Naive B cell (primary cell): ENCODE data around the gene PTP4A2. TPM values are rescaled to one million over a fixed set of nuclear protein-coding genes. Genes with fewer than 3 reads are reported as not detected.

ENCODE experiments used
- ATAC-seq, 2 donors: fragments of 150-1000 bp; cut with Tn5 transposase; 2 replicates each; pipeline ENCODE4 v1.10.0; 2021; ENCODE audit warnings: low read depth in 2 of 2, mild to moderate bottlenecking in 2 of 2, moderate library complexity in 2 of 2
- DNase-seq: peaks from one replicate; pipeline ENCODE4 v3.0.0; 2022
- H3K27ac Mint-ChIP-seq, 6 donors: one replicate each; pipeline ENCODE4 v1.8.0; 2020 to 2022; ENCODE audit warnings: mild to moderate bottlenecking in 6 of 6, mixed read lengths in 6 of 6, moderate library complexity in 5 of 6, inconsistent platforms in 2 of 6
- H3K27me3 Mint-ChIP-seq, 3 donors: one replicate each; pipeline ENCODE4 v1.8.0; 2021 to 2022; ENCODE audit warnings: mixed read lengths in 3 of 3, mild to moderate bottlenecking in 1 of 3
- H3K36me3 Mint-ChIP-seq, 2 donors: one replicate each; pipeline ENCODE4 v1.8.0; 2020 to 2022; ENCODE audit warnings: mixed read lengths in 2 of 2, inconsistent platforms in 1 of 2, mild to moderate bottlenecking in 1 of 2
- H3K4me1 Mint-ChIP-seq, 3 donors: one replicate each; pipeline ENCODE4 v1.8.0; 2020 to 2022; ENCODE audit warnings: mixed read lengths in 3 of 3, inconsistent platforms in 1 of 3, mild to moderate bottlenecking in 1 of 3, moderate library complexity in 1 of 3
- H3K4me3 Mint-ChIP-seq, 8 donors: one replicate each; pipeline ENCODE4 v1.8.0; 2020 to 2022; ENCODE audit warnings: mild to moderate bottlenecking in 8 of 8, mixed read lengths in 8 of 8, moderate library complexity in 8 of 8, inconsistent platforms in 2 of 8
- H3K9me3 Mint-ChIP-seq, 7 donors: one replicate each; pipeline ENCODE4 v1.8.0; 2020 to 2022; ENCODE audit warnings: mixed read lengths in 7 of 7, mild to moderate bottlenecking in 5 of 7, inconsistent platforms in 2 of 7, moderate library complexity in 1 of 7
- polyA plus RNA-seq, 6 donors: library from polyadenylated mRNA; unstranded; fragments of 300-500 nt; fragmentation: Illumina TruSeq; gene quantifications; one replicate each; pipeline ENCODE4 v1.2.3, GENCODE V29; 2021; ENCODE audit warnings: low read depth in 6 of 6

The PTP4A2 gene
- polyA plus RNA-seq, 6 donors from 2014 or later = 251 to 474 (median 307) TPM

DNA sequence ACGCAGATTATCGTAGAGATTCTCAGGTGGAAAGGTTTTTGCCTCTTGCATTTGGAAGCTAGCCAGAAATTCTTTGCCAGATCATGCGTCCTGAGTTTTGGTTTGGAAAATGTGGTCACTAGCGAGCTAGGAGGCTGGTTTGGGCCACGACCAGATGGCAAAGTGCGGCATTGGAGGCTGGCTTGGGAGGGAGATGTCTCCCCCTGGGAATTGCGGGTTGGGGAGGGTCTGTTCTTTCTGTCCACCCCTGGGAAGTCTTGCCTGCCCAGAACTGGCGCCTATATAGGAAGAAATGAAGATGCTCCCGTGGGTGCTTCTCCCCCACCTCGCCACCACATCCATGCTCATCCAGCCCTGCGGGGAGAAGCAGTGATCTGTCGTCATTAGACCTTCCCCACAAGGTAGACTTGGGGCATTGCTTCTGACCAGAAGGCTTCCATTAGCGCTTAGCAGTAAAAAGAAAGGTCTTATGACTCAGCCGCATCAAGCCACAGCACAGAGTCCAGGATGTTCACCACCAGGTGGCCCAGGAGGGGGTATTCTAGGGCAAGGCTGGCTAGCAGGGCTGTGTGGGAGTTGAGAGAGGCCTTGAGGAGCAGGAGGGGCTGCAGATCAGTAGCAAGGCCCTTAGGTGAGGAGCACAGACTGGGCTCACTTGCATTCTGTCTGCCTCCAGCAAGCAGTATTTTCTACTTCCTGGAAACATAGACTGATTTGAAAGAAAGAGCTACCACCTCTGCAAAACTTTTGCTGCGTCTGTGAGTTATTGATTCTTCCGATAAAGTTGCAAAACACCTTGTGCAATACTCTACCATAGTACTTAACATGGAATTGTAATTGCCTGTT lies 1.5 kb upstream of the PTP4A2 start:
- Mint-ChIP-seq H3K27ac (peak overlapping the region; percentile 88 to 96 (median 92)), H3K4me1 (peaks cover 51 to 81% (median 74%) of the 10 kb centered on the region in 3 donors), H3K4me3 (peak overlapping the region in 7 of 8 donors; percentile 44 to 90 (median 70))

DNA sequence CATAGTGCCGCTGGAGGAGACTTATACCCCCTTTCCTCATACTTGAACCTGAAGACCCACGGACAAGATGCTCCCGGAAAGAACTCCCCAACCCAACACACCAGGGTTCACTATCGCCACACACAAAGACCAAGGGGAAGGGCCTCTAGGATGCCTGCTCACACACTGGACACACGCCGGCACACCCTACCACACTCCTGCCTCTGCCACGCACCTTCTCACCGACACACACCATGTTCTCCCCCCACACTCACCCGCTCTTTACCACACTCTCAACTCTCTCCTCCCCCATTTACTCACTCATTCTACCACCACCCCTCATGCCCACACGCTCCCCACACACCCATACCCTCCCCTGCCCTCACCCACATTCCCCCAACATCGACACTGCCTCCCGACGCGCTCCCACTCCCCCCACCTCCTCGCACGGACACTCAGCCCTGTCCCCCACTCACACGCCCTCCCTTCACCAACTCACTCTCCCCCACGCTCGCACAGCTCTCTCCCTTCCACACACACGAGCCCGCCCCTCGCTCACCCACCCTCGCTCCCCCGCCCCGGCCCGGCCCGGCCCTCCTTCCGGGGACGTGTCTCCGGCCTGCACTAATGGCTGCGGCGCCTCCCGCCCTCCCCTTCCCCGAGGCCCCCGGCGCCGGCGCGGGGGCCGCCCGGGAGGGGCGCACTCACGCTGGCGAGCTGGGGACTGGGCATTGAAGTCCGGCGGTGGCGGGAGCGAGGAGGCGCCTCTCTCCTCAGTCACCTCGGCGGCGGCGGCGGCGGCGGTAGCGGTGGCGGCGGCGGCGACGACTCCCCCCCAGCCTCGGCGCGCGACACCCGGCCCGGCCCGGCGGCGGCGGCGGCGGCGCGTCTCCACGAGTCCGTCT lies 626 bp downstream of the PTP4A2 start:
- Mint-ChIP-seq H3K27ac (peak overlapping the region; percentile 81 to 95 (median 94)), H3K36me3 (no peaks in the 10 kb centered on the region), H3K27me3 (no peaks in the 10 kb centered on the region), H3K4me3 (peak overlapping the region; percentile 86 to 98 (median 96)), H3K9me3 (no peaks in the 10 kb centered on the region), H3K4me1 (peaks cover 52 to 82% (median 79%) of the 10 kb centered on the region in 3 donors)
- DNase-seq (peak; percentile 75), ATAC-seq (peak; percentile 61 to 62)

More for the DNA sequence above, 1.5 kb upstream of the PTP4A2 start:
- Mint-ChIP-seq H3K27me3 (no peaks in the 10 kb centered on the region), H3K9me3 (no peaks in the 10 kb centered on the region), H3K36me3 (no peaks in the 10 kb centered on the region)
- ATAC-seq = peak; percentile 20 to 26
- peak; percentile 69 for DNase-seq

DNA sequence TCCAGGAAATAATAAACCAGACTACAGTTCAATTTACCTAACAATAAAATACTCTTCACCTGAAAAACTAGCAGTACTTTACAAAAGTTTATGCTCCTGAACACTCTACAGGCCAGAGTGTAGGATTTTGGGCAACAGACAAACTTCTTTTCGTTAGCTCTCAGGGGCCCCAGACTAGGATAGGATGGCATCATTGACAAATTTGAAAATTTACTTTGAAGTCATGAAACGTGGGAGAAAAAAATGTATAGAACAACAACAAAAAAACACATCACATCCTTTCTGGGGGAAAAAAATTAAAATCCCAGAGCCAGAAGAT lies 1.2 kb downstream of the PTP4A2 start:
- peaks cover 51 to 82% (median 79%) of the 10 kb centered on the region in 3 donors for H3K4me1 Mint-ChIP-seq
- H3K4me3 Mint-ChIP-seq = peak overlapping the region; percentile 86 to 98 (median 96)
- peak overlapping the region; percentile 81 to 95 (median 94) for H3K27ac Mint-ChIP-seq
- no peak for DNase-seq
- no peaks in the 10 kb centered on the region for H3K9me3 Mint-ChIP-seq
- no peaks in the 10 kb centered on the region for H3K36me3 Mint-ChIP-seq
- ATAC-seq = no peak
- no peaks in the 10 kb centered on the region for H3K27me3 Mint-ChIP-seq

DNA sequence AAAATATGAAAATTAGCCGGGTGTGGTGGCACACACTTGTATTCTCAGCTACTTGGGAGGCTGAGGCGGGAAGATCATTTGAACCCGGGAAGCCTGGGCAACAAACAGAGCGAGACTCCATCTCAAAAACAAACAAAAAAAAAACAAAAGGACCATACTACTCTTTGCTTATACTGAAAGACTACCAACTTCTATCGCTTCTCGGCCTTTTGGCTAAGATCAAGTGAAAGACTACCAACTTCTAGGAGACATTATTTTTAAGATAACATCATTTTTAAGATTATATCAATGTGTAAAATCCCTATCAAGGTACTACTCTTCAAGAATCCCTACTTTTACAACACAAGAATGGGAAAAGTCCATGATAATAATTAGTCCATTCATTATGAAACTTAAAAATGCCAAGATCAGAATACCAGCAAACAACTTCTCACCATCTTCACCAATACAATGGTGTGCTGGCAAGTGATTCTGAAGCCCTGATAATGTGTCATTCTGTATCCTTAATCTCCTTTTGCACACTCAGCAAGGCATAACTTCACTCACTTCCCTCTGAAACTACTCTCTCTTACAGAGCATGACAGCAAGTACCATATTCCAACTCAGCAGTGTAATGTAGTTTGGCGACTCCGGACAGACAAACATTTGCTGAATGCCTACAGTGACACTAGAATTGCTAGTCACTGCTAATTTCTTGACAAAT lies 1.7 kb downstream of the PTP4A2 start:
- Mint-ChIP-seq H3K4me3 (peak overlapping the region; percentile 86 to 98 (median 96)), H3K9me3 (no peaks in the 10 kb centered on the region), H3K36me3 (no peaks in the 10 kb centered on the region), H3K27ac (peak overlapping the region; percentile 81 to 95 (median 94)), H3K4me1 (peaks cover 55 to 83% (median 82%) of the 10 kb centered on the region in 3 donors), H3K27me3 (no peaks in the 10 kb centered on the region)
- DNase-seq (peak; percentile 41), ATAC-seq (peak; percentile 24 to 25)

DNA sequence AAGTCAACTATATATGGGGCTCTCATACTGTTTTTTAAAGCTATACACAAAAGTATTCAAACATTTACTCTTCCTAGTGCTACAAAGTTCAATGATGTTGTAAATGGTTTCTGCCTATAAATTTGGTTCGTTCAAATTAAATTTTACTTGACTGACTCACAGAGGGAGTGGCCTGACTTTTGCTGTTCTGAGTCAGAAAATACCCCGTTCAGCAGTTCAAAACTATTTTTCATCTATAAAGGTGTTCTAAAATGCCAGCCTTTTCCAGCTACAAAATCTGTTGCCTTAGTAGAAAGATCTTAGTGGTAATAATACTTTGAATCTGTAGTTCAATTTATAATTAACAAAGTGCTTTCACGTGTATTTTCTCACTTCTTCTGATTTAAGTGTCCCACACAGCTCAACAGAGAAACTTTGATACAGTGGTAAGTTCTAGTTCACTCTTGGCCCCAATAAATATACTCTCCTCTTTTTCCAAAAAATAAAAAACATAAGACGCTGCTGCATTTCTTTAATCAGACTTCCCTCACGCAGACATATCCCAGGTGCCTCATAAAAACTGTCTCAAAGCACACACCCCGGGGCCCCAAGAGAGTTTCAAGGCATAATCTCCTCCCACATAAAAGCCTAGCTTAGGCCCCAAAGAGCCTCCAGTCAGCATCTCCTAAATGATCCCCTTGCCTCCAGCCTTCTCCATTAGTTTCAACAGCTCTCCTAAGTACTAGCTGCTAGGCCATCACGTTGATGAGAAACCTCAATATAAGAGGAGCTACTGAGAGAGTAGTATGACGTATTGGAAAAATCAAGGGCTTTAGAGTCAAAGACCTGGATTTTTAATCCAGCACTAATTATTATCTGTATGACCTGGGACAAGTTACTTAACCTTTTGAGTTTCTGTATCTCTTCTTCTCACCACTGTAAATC lies 3.2 kb downstream of the PTP4A2 start:
- ATAC-seq (no peak), DNase-seq (no peak)
- Mint-ChIP-seq H3K4me1 (peaks cover 64 to 93% (median 91%) of the 10 kb centered on the region in 3 donors), H3K9me3 (no peaks in the 10 kb centered on the region), H3K36me3 (no peaks in the 10 kb centered on the region), H3K27me3 (no peaks in the 10 kb centered on the region), H3K4me3 (peak overlapping the region; percentile 68 to 97 (median 88)), H3K27ac (peak overlapping the region; percentile 11 to 95 (median 88))

DNA sequence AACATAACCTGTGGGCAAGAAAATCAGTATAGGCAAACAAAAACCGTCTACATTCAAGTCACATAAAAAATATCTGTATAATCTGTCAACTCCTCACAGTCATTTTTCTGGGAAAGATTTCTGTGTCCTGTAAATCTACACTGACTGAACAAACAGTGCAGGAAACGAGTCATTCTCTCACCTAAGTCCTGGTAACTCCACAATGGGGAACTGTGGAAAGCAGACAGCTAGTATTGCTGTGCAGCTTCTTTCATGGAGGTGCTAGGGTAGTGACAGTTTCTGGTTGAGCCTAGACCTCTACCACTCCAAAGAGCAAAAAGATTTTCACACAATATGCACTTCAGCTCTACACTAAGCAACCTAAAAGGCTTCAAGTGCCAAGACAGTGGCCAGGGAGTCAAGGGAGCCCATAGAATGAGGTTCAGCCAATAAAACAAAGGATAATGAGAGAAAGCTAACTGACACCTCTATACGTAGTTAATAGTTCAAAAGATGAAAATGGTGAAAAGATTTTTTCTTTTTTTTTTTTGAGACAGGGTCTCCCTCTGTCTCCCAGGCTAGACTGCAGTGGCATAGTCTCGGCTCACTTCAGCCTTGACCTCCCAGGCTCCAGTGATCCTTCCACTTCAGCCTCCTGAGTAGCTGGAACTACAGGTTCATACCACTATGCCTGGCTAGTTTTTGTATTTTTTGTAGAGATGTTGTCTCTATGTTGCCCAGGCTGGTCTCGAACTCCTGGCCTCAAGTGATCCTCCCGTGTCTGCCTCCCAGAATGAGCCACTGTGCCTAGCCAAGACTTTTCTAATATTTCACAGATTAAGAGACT lies 5.5 kb downstream of the PTP4A2 start:
- Mint-ChIP-seq H3K36me3 (no peaks in the 10 kb centered on the region), H3K27me3 (no peaks in the 10 kb centered on the region), H3K27ac (peak overlapping the region in 5 of 6 donors; percentile 69 to 94 (median 81)), H3K9me3 (no peaks in the 10 kb centered on the region), H3K4me1 (peaks cover 64 to 95% (median 86%) of the 10 kb centered on the region in 3 donors), H3K4me3 (peak overlapping the region; percentile 54 to 80 (median 76))
- DNase-seq = no peak
- peak; percentile 21 to 35 for ATAC-seq

DNA sequence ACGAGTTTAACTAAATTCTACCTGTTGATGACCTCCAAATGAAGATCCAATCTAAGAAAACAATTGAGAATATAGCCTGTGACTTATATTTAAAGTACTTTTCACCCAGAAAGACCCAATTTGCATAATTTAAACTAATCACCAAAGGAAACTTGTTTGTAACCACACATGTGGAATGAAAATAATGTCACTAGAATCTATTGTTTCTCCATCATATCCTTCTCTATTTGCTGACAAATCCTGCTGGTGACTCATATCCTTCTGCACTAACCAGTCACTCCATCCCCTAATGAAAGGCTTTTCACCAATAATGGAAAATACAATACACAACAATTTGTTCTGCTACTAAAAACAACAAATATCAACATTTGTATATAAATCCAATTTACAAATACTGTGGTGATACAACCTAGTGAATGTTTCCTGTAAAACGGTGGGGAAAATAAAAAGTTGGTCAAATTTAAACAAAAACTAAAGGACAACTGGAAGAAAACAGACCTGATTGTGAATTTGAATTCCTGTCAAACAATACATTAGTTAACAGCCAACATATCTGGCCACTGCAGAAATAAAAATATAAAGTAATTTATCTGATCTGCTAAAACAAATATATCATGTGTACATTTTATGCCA lies 6.5 kb downstream of the PTP4A2 start:
- no peak for ATAC-seq
- Mint-ChIP-seq H3K4me3 (peak overlapping the region in 7 of 8 donors; percentile 1 to 80 (median 28)), H3K27me3 (no peaks in the 10 kb centered on the region), H3K9me3 (no peaks in the 10 kb centered on the region), H3K4me1 (peaks cover 66 to 97% (median 87%) of the 10 kb centered on the region in 3 donors), H3K36me3 (no peaks in the 10 kb centered on the region), H3K27ac (peak overlapping the region in 3 of 6 donors; percentile 22 to 81 (median 31))
- DNase-seq = no peak

DNA sequence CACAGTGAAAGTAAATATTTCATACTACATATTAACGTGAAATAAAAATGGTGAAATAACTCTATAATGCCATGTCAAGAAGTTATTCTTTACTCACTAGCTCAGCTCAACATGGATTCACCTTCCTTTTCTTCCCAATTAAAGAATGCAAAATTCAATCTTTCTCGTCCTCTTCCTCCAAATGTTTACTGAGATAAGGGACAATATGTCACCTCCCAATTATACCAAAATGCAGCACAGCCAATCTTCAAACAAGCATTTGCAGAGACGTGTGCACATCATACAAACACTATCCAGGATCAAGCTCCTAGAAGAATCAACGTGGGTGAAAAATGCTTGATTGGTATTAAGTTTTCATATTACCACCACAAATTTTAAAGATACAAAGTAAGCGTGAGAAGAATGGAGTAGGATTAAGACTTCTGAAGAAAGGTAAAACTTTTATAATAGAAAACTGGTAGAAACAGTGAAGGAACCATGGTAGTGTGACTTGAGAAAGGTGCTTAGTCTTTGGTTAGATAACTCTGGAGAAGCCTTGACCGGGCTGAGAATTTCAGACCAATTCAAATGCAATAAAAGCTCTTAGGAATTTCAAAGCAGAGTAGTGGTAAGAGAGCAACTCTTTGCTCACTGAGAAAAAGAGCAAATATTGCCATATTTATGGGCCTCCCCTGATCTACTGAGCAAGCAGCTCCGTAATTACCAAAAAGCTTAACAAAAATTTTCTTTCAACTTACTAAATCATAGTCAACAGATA lies 7.2 kb downstream of the PTP4A2 start:
- DNase-seq = no peak
- no peak for ATAC-seq
- Mint-ChIP-seq H3K9me3 (no peaks in the 10 kb centered on the region), H3K27me3 (no peaks in the 10 kb centered on the region), H3K4me1 (peaks cover 67 to 97% (median 86%) of the 10 kb centered on the region in 3 donors), H3K4me3 (peak overlapping the region in 6 of 8 donors; percentile 13 to 60 (median 32)), H3K36me3 (no peaks in the 10 kb centered on the region), H3K27ac (peak overlapping the region; percentile 3 to 81 (median 25))

DNA sequence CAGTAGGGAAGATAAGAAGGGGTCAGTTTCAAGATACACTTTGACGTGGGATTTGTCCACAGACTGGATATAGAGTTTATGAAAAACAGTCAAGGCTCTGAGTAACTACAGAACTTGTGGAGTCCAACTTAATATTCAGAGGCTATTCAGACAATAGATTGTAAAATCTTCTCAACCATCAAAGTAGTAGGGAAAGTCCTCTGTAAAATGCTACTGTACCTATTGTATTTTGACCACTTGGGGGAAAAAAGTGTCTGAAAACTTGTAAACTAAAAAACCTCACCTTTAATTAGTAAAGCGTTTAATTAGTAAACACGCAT lies 10.5 kb downstream of the PTP4A2 start:
- Mint-ChIP-seq H3K27ac (peak overlapping the region in 2 of 6 donors; percentile 85 to 86), H3K27me3 (no peaks in the 10 kb centered on the region), H3K36me3 (no peaks in the 10 kb centered on the region), H3K4me3 (peak overlapping the region in 4 of 8 donors; percentile 29 to 70 (median 40)), H3K9me3 (no peaks in the 10 kb centered on the region), H3K4me1 (peaks cover 56 to 92% (median 79%) of the 10 kb centered on the region in 3 donors)
- ATAC-seq = no peak
- no peak for DNase-seq

DNA sequence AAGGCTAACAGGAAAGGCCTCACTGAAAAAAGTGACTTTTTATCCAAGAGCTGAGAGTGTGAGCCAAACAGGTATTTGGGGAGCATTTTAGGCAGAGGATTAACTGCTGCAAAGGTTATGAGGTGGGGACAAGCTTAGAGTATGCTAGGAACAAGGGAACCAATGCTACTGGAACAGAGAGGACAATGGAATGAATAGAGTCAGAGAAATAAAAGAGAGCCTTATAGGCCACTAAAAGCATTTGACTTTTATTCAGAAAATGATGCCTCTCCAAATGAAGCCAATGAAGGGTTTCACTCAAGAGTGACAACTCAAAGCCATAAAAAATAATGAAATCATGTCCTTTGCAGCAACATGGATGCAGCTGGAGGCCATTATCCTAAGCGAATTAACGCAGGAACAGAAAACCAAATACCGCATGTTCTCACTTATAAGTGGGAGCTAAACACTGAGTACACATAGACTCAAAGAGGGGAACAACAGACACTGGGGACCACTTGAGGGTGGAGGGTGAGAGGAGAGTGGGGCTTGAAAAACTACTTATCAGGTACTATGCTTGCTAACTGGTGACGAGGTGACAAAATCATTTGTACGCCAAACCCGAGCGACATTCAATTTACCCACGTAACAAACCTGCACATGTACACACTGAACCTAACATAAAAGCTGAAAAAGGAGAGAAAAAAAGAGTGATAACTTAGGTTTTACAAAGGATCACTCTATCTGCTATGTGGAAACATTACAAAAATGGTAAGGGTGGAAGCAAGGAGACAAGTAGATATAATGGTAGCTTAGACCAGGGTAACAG lies 11.1 kb downstream of the PTP4A2 start:
- Mint-ChIP-seq H3K9me3 (no peaks in the 10 kb centered on the region), H3K4me1 (peaks cover 55 to 92% (median 79%) of the 10 kb centered on the region in 3 donors), H3K27ac (peak overlapping the region in 5 of 6 donors; percentile 6 to 86 (median 80)), H3K4me3 (peak overlapping the region in 6 of 8 donors; percentile 31 to 77 (median 64)), H3K27me3 (no peaks in the 10 kb centered on the region), H3K36me3 (no peaks in the 10 kb centered on the region)
- ATAC-seq = no peak
- no peak for DNase-seq
